Lower leg skin (tissue), 3 donors: Measurements from ENCODE around the gene SPACA7.

Source experiments
- POLR2A ChIP-seq, 2 donors: fragments of 450-650 bp; IDR thresholded peaks; one replicate each; pipeline ENCODE4 v1.6.1; 2016 to 2017; ENCODE audit warnings: antibody characterized with exemption in 2 of 2, mild to moderate bottlenecking in 1 of 2, moderate library complexity in 1 of 2
- TF ChIP-seq, protein P1 (sequence below), 3 donors: fragments of 450-650 bp; IDR thresholded peaks; one replicate each; pipeline ENCODE4 v1.5.1; 2016; ENCODE audit warnings: antibody characterized with exemption in 3 of 3, mild to moderate bottlenecking in 3 of 3, moderate library complexity in 2 of 3

DNA sequence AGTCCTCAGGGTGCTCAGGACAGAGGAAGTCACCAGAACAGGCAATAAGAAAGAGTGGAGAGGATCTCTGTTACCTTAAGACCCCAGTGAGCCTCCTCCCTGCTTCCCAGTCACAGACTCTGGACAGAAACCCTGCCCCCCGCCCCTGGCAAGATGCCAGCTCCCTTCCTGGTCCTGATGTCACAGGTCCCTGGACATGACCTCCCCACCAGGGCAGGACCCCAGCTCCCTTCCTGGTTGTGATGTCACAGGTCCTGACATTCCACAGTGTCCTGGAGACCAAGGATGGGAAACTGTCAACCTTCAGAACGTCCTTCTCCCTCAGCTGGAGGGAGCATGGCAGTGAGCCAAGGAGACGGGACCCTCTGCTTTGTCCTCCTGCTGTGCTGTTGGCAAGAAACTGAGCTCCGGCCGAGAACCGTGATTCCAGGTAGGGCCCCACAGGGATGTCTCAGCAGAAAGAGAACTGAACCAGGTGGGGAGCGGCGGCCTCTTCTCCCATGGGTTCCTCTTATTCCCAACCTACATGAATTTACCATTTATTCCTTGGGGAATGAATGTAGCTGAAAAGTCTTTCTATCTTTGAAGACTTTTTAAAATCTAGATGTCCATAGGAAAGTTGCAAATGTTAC is at the start of gene SPACA7:
- TF ChIP-seq POLR2A (IDR thresholded peaks at IDR 0.05) = no peak
- TF ChIP-seq, protein P1, sequence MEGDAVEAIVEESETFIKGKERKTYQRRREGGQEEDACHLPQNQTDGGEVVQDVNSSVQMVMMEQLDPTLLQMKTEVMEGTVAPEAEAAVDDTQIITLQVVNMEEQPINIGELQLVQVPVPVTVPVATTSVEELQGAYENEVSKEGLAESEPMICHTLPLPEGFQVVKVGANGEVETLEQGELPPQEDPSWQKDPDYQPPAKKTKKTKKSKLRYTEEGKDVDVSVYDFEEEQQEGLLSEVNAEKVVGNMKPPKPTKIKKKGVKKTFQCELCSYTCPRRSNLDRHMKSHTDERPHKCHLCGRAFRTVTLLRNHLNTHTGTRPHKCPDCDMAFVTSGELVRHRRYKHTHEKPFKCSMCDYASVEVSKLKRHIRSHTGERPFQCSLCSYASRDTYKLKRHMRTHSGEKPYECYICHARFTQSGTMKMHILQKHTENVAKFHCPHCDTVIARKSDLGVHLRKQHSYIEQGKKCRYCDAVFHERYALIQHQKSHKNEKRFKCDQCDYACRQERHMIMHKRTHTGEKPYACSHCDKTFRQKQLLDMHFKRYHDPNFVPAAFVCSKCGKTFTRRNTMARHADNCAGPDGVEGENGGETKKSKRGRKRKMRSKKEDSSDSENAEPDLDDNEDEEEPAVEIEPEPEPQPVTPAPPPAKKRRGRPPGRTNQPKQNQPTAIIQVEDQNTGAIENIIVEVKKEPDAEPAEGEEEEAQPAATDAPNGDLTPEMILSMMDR (IDR thresholded peaks at IDR 0.05) = no peak
